Femur (tissue), 1 donor: Measurements from ENCODE around the gene SVOP.
"Not testable (repeated sequence)": the region's sequence is repeated elsewhere in the genome, so short reads cannot be mapped to it uniquely, and the experiment has no call there.

ENCODE experiments used
- DNase-seq: peaks from one replicate; pipeline ENCODE4 v3.0.0-alpha.2; 2017

Gene SVOP

GRCh38 chr12:109028624-109029023 is 7.8 kb upstream of the SVOP start:
- not testable (repeated sequence) for DNase-seq

DNA sequence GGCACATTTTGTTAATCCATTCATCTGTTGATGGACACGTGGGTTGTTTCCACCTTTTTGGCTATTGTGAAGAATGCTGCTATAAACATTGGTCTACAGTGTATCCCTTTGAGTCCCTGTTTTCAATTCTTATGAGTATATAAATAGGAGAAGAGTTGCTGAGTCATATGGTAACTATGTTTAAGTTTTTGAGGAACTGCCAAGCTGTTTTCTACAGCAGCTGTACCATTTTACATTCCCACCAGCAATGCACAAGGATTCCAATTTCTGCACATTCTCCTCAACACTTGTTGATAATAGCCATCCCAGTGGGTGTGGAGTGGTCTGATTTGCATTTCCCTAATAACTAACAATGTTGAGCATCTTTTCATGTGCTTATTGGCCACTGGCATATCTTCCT is 6.9 kb upstream of the SVOP start:
- DNase-seq = no peak

DNA sequence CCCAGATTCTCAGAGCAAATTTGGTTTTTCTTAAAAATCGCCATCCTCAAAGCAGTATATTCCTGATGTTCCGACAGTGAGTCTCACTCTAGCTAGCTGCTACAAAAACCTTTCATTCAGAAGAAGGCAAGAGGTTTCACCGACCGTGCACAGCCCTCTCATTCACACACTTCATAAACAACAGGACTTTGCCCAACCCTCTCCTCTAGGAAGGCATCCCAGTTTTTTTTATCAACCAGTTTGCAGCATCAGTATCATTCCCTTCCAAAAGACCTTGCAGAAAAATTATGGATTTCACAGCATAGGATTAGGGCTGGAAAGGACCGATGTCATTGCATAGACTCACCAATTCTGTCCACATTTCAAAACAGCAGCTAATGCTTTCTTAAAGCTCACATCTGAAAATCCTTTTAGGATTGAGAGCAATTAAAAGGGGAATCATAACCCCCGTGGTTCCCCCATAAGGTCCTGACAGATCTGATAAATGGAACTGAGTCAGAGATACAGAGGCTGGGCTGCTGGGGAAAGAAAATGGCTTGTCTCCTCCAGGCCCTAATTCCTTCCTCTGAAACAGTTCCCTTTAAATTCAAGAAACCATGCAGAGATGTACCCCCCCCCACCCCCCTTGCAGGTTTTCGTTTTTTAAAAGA is 597 bp downstream of the SVOP start:
- DNase-seq = no peak

DNA sequence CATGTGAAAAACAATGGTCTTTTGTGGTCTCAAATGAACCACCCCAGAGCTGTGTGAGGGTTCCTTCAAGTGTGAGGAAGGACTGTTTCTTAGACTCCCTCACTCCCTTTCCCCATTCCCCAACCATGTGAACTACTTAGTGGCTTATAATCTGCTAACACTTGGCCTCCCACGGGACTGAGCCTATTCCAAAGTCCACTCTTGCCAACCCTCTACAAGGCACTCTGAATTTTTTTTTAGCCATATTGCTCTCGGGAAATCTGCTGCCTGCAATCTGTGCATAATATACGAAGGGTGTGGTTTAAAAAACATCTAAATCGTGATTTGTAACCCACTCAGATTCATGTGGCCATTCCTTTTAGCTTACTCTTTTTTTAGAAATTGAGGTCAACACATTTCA is 2.6 kb downstream of the SVOP start:
- DNase-seq = no peak

- DNase-seq = no peak
These were observed 3.9 kb downstream of the SVOP start for GRCh38 chr12:109016978-109017377.

GRCh38 chr12:109016016-109016415 is 4.9 kb downstream of the SVOP start:
- DNase-seq = no peak

GRCh38 chr12:109014984-109015765 is 5.7 kb downstream of the SVOP start:
- no peak for DNase-seq

- DNase-seq = no peak
These were observed 10.6 kb downstream of the SVOP start for GRCh38 chr12:109010259-109010658.

GRCh38 chr12:109009766-109010165 is 11.1 kb downstream of the SVOP start:
- DNase-seq = no peak

- DNase-seq = no peak
These were observed 16.9 kb downstream of the SVOP start for GRCh38 chr12:109004017-109004416.

GRCh38 chr12:108996320-108996719 is 24.5 kb downstream of the SVOP start:
- no peak for DNase-seq

DNA sequence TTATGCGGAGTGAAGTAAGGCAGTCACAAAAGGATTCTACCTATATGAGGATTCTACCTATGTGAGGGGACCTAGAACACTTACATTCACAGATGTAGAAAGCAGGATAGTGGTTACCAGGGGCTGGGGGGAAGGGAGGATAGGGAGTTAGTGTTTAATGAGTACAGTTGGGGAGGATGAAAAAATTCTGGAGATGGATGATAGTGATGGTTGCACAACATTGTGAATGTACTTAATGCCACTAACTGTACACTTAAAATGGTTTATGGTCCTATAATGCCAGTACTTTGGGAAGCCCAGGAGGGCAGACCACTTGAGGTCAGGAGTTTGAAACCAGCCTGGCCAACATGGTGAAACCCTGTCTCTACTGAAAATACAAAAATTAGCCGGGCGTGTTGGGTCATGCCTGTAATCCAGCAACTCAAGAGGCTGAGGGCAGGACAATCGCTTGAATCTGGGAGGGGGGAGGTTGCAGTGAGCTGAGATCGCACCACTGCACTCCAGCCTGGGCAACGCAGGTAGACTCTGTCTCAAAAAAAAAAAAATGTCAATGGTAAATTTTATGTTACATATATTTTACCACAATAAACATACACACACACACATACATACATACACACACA is 25.4 kb downstream of the SVOP start:
- DNase-seq = no peak

DNA sequence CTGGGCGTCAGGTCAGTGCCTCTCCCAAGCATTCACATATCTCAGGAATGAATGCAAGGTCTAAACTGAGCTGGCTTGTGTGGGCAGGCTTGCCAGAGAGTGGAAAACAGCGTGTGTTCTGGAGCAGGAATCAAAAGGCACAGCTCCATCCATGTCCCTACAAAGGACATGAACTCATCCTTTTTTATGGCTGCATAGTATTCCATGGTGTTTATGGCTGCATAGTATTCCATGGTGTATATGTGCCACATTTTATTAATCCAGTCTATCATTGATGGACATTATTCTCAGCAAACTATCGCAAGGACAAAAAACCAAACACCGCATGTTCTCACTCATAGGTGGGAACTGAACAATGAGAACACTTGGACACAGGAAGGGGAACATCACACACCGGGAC is 30.8 kb downstream of the SVOP start:
- not testable (repeated sequence) for DNase-seq

DNA sequence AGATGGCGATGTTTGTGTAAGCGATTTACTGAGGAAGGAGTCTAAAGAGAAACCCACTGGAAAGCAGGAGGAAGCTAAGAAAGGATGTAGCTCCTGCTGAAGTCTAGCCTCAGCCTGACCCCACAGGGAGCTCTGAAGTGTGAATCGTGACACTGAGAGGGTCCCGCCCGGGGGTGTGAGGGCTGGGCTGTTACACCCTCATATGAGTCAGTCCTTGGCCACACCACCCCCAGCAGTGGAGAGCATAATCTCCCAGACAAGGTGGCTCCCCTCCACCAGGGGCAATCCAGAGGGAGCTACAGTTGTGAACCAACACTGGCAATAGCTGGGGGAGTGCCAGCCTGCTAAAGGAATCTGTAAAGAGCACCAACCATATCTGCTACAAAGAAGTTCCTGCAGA is 31.5 kb downstream of the SVOP start:
- DNase-seq = no peak

DNA sequence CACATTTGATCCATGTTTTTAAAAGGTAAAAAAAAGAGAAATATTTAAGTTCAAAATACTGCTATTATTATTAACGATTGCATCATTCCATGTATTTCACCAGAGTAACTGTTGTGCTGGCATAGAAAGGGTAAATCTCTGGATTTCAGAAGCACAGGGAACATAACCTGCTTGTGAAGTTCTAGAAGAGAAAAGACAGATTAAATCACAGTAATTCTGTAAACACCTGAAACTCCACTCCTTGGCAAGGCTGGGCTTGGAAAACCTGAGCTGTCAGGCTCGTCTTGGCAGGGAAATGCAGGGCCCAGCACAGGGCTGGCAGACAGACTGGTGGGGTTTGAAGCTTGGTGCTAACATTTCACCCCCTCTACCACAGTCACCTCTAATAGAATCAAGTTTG is 35.1 kb downstream of the SVOP start:
- DNase-seq = no peak

GRCh38 chr12:108983227-108983626 is 37.6 kb downstream of the SVOP start:
- no peak for DNase-seq

DNA sequence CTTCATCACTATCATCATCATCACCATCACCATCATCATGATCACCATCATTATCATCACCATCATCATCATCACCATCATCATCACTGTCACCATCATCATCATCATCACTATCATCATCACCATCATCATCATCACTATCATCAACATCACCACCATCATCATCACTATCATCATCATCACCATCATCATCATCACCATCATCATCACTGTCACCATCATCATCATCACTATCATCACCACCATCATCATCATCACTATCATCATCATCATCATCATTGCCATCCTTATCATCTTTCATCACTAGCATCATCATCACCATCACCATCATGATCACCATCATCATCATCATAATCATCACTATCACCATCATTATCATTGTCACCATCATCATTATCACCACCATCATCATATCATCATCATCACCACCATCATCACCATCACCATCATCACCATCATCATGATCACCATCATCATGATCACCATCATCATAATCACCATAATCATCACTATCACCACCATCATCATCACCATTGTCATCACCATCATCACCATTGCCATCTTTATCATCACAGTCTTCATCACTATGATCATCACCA is 38.1 kb downstream of the SVOP start:
- no peak for DNase-seq

DNA sequence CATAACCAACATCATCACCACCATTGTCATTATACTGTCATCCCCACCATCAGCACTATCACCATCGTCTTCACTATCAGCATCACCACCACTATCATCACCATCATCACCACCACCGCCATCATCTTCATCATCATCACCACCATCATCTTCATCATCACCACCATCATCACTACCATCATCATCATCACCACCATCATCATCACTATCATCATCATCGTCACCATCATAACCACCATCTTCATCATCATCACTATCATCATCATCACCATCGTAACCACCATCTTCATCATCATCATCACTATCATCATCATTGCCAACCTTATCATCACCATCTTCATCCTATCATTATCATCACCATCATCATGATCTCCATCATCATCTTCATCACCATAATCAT is 39.0 kb downstream of the SVOP start:
- no peak for DNase-seq

GRCh38 chr12:108980831-108981618 is 39.8 kb downstream of the SVOP start:
- no peak for DNase-seq

DNA sequence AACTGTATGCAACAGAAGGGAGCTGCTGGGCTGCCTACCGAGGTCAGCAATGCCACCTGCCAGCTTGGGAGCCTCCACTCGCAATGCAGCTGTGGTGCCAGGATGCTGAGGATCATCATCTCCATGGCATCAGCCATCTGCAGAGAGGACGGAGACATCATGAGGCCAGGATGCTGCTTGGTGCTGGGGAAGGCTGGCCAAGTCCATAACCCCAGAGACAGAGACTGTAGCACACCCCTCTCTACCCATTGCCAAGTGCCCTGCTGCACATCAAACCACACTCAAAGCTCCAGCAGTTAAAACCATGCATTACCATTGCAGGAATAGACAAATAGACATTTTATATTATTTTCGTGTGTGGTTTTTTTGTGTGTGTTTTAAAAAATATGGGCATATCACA is 43.5 kb downstream of the SVOP start:
- DNase-seq = no peak

- DNase-seq = no peak
These were observed 45.8 kb downstream of the SVOP start for GRCh38 chr12:108975024-108975593.

DNA sequence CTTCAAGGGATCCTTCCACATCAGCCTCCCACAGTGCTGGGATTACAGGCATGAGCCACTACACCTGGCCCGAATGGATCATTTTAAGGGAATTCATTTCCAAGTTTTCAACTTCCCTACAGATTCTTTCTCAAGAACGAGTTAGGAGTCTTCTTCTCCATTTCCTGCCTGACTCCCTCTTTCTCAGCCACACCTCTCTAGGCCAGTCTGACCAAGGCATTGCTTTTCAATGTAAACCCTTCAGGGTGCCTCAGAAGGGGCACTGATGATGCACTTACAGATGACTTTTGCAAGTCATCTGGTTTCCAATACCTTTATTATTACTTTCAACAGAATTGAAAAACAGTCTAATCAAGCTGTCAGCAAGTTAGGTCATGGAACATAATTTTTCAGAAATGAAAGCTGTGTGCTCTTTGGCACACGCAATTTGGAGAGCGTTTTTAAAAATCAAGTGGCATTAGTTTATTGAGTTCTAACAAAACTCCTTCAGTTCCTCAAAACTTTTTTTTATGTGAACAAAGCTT is 47.2 kb downstream of the SVOP start:
- no peak for DNase-seq
